Endometrium (tissue), 2 donors: Measurements from ENCODE around the gene NNAT.

ENCODE experiments used
- FAIRE-seq: peaks from 2 replicates; lab custom pipeline; 2012; peaks lifted over from hg19 to GRCh38; lab: Jason Lieb, UNC
- donor health status: control.
- donor health status: control.

Gene NNAT

GRCh38 chr20:37502654-37503053 lies 18.4 kb upstream of the NNAT start:
- FAIRE-seq: no peak

- no peak for FAIRE-seq
These were observed 17.7 kb upstream of the NNAT start for GRCh38 chr20:37503256-37503927.

GRCh38 chr20:37504404-37505096 lies 16.5 kb upstream of the NNAT start:
- no peak for FAIRE-seq

- FAIRE-seq: no peak
These were observed 15.5 kb upstream of the NNAT start for GRCh38 chr20:37505263-37506151.

GRCh38 chr20:37506152-37506725 lies 14.8 kb upstream of the NNAT start:
- no peak for FAIRE-seq

GRCh38 chr20:37510226-37510625 lies 10.8 kb upstream of the NNAT start:
- FAIRE-seq: no peak

- FAIRE-seq: no peak
These were observed 9.3 kb upstream of the NNAT start for GRCh38 chr20:37511610-37512275.

GRCh38 chr20:37513779-37514359 lies 7.2 kb upstream of the NNAT start:
- no peak for FAIRE-seq

- FAIRE-seq: no peak
These were observed 5.2 kb upstream of the NNAT start for GRCh38 chr20:37515876-37516275.

- FAIRE-seq: no peak
These were observed 4.0 kb upstream of the NNAT start for GRCh38 chr20:37516811-37517750.

GRCh38 chr20:37518059-37518458 lies 3.0 kb upstream of the NNAT start:
- FAIRE-seq: no peak

GRCh38 chr20:37518606-37519507 lies 2.2 kb upstream of the NNAT start:
- FAIRE-seq: no peak

- no peak for FAIRE-seq
These were observed 1.3 kb upstream of the NNAT start for GRCh38 chr20:37519508-37520418.

- FAIRE-seq: no peak
These were observed 563 bp upstream of the NNAT start for GRCh38 chr20:37520419-37520955.

GRCh38 chr20:37522260-37523011 lies 1.4 kb downstream of the NNAT start:
- FAIRE-seq: no peak

GRCh38 chr20:37523012-37523391 lies 2.0 kb downstream of the NNAT start:
- no peak for FAIRE-seq
